Trophoblast cell (in vitro differentiated cells and primary cell): ENCODE results near the gene LCA5.

Experiments used
- DNase-seq, 2 donors: peaks; one replicate each; pipeline ENCODE4 v3.0.0-alpha.2; 2016
- H2AFZ ChIP-seq: 2 replicates; pipeline ENCODE4 v1.6.1; 2013; ENCODE audit warnings: low read length, moderate library complexity, mild to moderate bottlenecking; ENCODE audit not compliant: insufficient read depth, poor library complexity
- H2AK5ac ChIP-seq: 2 replicates; pipeline ENCODE4 v1.6.1; 2013; ENCODE audit warnings: mild to moderate bottlenecking, low read length
- H2BK120ac ChIP-seq: 2 replicates; pipeline ENCODE4 v1.6.1; 2013; ENCODE audit warnings: low read length, mild to moderate bottlenecking, moderate library complexity; ENCODE audit not compliant: insufficient read depth, poor library complexity
- H2BK12ac ChIP-seq: 2 replicates; pipeline ENCODE4 v1.6.1; 2013; ENCODE audit warnings: mild to moderate bottlenecking, low read length, moderate library complexity
- H2BK5ac ChIP-seq: 2 replicates; pipeline ENCODE4 v1.6.1; 2013; ENCODE audit warnings: low read length, low read depth, moderate library complexity, mild to moderate bottlenecking; ENCODE audit not compliant: poor library complexity
- H3K14ac ChIP-seq: 2 replicates; pipeline ENCODE4 v1.6.1; 2013; ENCODE audit warnings: mild to moderate bottlenecking, low read length
- H3K18ac ChIP-seq: 2 replicates; pipeline ENCODE4 v1.6.1; 2013; ENCODE audit warnings: mild to moderate bottlenecking, low read length
- H3K23ac ChIP-seq: 2 replicates; pipeline ENCODE4 v1.6.1; 2013; ENCODE audit warnings: low read length
- H3K27ac ChIP-seq: 2 replicates; pipeline ENCODE4 v1.5.1; 2013; ENCODE audit warnings: low read depth, mild to moderate bottlenecking, inconsistent platforms, low read length, moderate library complexity
- H3K27me3 ChIP-seq: 2 replicates; pipeline ENCODE4 v1.6.1; 2013; ENCODE audit warnings: inconsistent platforms, mild to moderate bottlenecking, low read length, moderate library complexity; ENCODE audit not compliant: insufficient read depth
- H3K36me3 ChIP-seq, 2 experiments: 1 replicate in 1 of 2; 2 replicates in 1 of 2; pipeline ENCODE4 v1.6.1; 2013; ENCODE audit warnings: low read length in 2 of 2, mild to moderate bottlenecking in 2 of 2, moderate library complexity in 1 of 2; ENCODE audit not compliant: insufficient read depth in 2 of 2, control insufficient read depth in 1 of 2
- H3K4ac ChIP-seq: 2 replicates; pipeline ENCODE4 v1.6.1; 2013; ENCODE audit warnings: low read depth, mild to moderate bottlenecking, low read length, moderate library complexity
- H3K4me1 ChIP-seq, 2 experiments: 1 replicate in 1 of 2; 2 replicates in 1 of 2; pipeline ENCODE4 v1.6.1; 2013; ENCODE audit warnings: low read length in 2 of 2, mild to moderate bottlenecking in 2 of 2, moderate library complexity in 1 of 2; ENCODE audit not compliant: insufficient read depth in 2 of 2, control insufficient read depth in 1 of 2
- H3K4me2 ChIP-seq: 2 replicates; pipeline ENCODE4 v1.6.1; 2013; ENCODE audit warnings: inconsistent platforms, mild to moderate bottlenecking, low read length, moderate library complexity
- H3K4me3 ChIP-seq: 2 replicates; pipeline ENCODE4 v1.5.1; 2013; ENCODE audit warnings: mild to moderate bottlenecking, low read depth, low read length, inconsistent platforms
- H3K79me1 ChIP-seq: one replicate; pipeline ENCODE4 v1.6.1; 2013; ENCODE audit warnings: low read length
- H3K79me2 ChIP-seq: 2 replicates; pipeline ENCODE4 v1.6.1; 2013; ENCODE audit warnings: low read length, mild to moderate bottlenecking; ENCODE audit not compliant: control insufficient read depth, insufficient read depth, poor library complexity
- H3K9ac ChIP-seq: 2 replicates; pipeline ENCODE4 v1.6.1; 2013; ENCODE audit warnings: mild to moderate bottlenecking, low read length
- H3K9me3 ChIP-seq: 2 replicates; pipeline ENCODE4 v1.6.1; 2013; ENCODE audit warnings: low read depth, mild to moderate bottlenecking, control low read depth, inconsistent platforms, low read length; ENCODE audit not compliant: insufficient read depth
- H4K12ac ChIP-seq: 2 replicates; pipeline ENCODE4 v1.6.1; 2013; ENCODE audit warnings: low read depth, mild to moderate bottlenecking, low read length, moderate library complexity
- H4K8ac ChIP-seq: 2 replicates; pipeline ENCODE4 v1.6.1; 2013; ENCODE audit warnings: low read depth, mild to moderate bottlenecking, low read length, moderate library complexity
- H4K91ac ChIP-seq: one replicate; pipeline ENCODE4 v1.6.1; 2013; ENCODE audit warnings: low read depth, mild to moderate bottlenecking, low read length, moderate library complexity
- WGBS: extraction: QIAGEN DNeasy Blood & Tissue Kit; methylation state at CpG from one replicate; pipeline ENCODE4 v1.1.7; 2013; ENCODE audit warnings: missing lambda C conversion rate; ENCODE audit not compliant: insufficient read length, insufficient coverage; ENCODE audit errors: extremely low coverage; 5-methylcytosine and 5-hydroxymethylcytosine counted together

LCA5 gene

GRCh38 chr6:79554305-79554704 is 17.1 kb upstream of the LCA5 start:
- H3K23ac ChIP-seq: no peak overlapping the region
- no peak overlapping the region for H4K8ac ChIP-seq
- H3K18ac ChIP-seq: no peak overlapping the region
- H4K12ac ChIP-seq: no peak overlapping the region
- no peaks in the 10 kb centered on the region for H3K27me3 ChIP-seq
- H3K79me2 ChIP-seq: no peaks in the 10 kb centered on the region
- H3K79me1 ChIP-seq: no peaks in the 10 kb centered on the region
- H2AK5ac ChIP-seq: no peak overlapping the region
- H4K91ac ChIP-seq: no peak overlapping the region
- H2AFZ ChIP-seq: no peak overlapping the region
- H2BK12ac ChIP-seq: no peak overlapping the region
- H3K27ac ChIP-seq: no peak overlapping the region
- no peaks in the 10 kb centered on the region for H3K4me1 ChIP-seq
- H2BK5ac ChIP-seq: no peak overlapping the region
- H3K36me3 ChIP-seq: no peaks in the 10 kb centered on the region
- H3K4me2 ChIP-seq: no peak overlapping the region
- H2BK120ac ChIP-seq: no peak overlapping the region
- H3K4me3 ChIP-seq: no peak overlapping the region
- H3K9me3 ChIP-seq: no peaks in the 10 kb centered on the region
- H3K4ac ChIP-seq: no peak overlapping the region
- no peak overlapping the region for H3K14ac ChIP-seq
- no peak overlapping the region for H3K9ac ChIP-seq
- no peak for DNase-seq

- no peak overlapping the region for H3K18ac ChIP-seq
- H3K27me3 ChIP-seq: no peaks in the 10 kb centered on the region
- H3K79me2 ChIP-seq: no peaks in the 10 kb centered on the region
- H3K9ac ChIP-seq: no peak overlapping the region
- H3K27ac ChIP-seq: no peak overlapping the region
- H2BK120ac ChIP-seq: no peak overlapping the region
- H2AK5ac ChIP-seq: no peak overlapping the region
- H3K36me3 ChIP-seq: peaks cover 4% of the 10 kb centered on the region in 2 experiments
- H3K14ac ChIP-seq: no peak overlapping the region
- no peaks in the 10 kb centered on the region for H3K9me3 ChIP-seq
- H2BK12ac ChIP-seq: no peak overlapping the region
- no peak overlapping the region for H3K4me2 ChIP-seq
- no peaks in the 10 kb centered on the region for H3K79me1 ChIP-seq
- no peaks in the 10 kb centered on the region for H3K4me1 ChIP-seq
- no peak overlapping the region for H3K4ac ChIP-seq
- H4K8ac ChIP-seq: no peak overlapping the region
- no peak overlapping the region for H2BK5ac ChIP-seq
- no peak overlapping the region for H3K4me3 ChIP-seq
- no CpG with 5 or more reads among the region's 2 CpGs for WGBS
- no peak overlapping the region for H4K91ac ChIP-seq
- DNase-seq: no peak
- H3K23ac ChIP-seq: no peak overlapping the region
- H4K12ac ChIP-seq: no peak overlapping the region
- no peak overlapping the region for H2AFZ ChIP-seq
Observed at GRCh38 chr6:79551401-79551800, 14.2 kb upstream of the LCA5 start.

GRCh38 chr6:79548304-79548703 is 11.1 kb upstream of the LCA5 start:
- Histone ChIP-seq H3K36me3 (peaks cover 4% of the 10 kb centered on the region in 2 experiments), H2AK5ac (no peak overlapping the region), H2AFZ (no peak overlapping the region), H4K12ac (no peak overlapping the region), H3K27ac (no peak overlapping the region), H3K14ac (no peak overlapping the region), H3K4ac (no peak overlapping the region), H3K4me1 (peaks cover 0 to 7% of the 10 kb centered on the region in 2 experiments), H3K4me3 (no peak overlapping the region), H3K9ac (no peak overlapping the region), H2BK12ac (no peak overlapping the region), H3K18ac (no peak overlapping the region), H2BK120ac (no peak overlapping the region), H3K79me2 (no peaks in the 10 kb centered on the region), H3K9me3 (no peaks in the 10 kb centered on the region), H3K4me2 (no peak overlapping the region), H4K8ac (no peak overlapping the region), H2BK5ac (no peak overlapping the region), H4K91ac (no peak overlapping the region), H3K79me1 (no peaks in the 10 kb centered on the region), H3K23ac (no peak overlapping the region), H3K27me3 (no peaks in the 10 kb centered on the region)
- no peak for DNase-seq
- WGBS: no CpG with 5 or more reads among the region's 5 CpGs

- H3K27ac ChIP-seq: no peak overlapping the region
- no peak overlapping the region for H4K91ac ChIP-seq
- no peaks in the 10 kb centered on the region for H3K27me3 ChIP-seq
- no peak overlapping the region for H2BK12ac ChIP-seq
- H3K4me2 ChIP-seq: no peak overlapping the region
- no peak overlapping the region for H3K14ac ChIP-seq
- H3K9me3 ChIP-seq: no peaks in the 10 kb centered on the region
- WGBS: no CpG with 5 or more reads among the region's 3 CpGs
- H3K9ac ChIP-seq: no peak overlapping the region
- H3K79me2 ChIP-seq: no peaks in the 10 kb centered on the region
- no peaks in the 10 kb centered on the region for H3K79me1 ChIP-seq
- H4K12ac ChIP-seq: no peak overlapping the region
- H3K4me1 ChIP-seq: peaks cover 0 to 7% of the 10 kb centered on the region in 2 experiments
- no peak overlapping the region for H3K4me3 ChIP-seq
- no peak overlapping the region for H2BK120ac ChIP-seq
- no peak overlapping the region for H3K18ac ChIP-seq
- no peak overlapping the region for H2AFZ ChIP-seq
- no peak overlapping the region for H3K4ac ChIP-seq
- no peak overlapping the region for H2AK5ac ChIP-seq
- no peak overlapping the region for H4K8ac ChIP-seq
- H2BK5ac ChIP-seq: no peak overlapping the region
- peaks cover 4% of the 10 kb centered on the region in 2 experiments for H3K36me3 ChIP-seq
- H3K23ac ChIP-seq: no peak overlapping the region
- no peak for DNase-seq
Observed at GRCh38 chr6:79546186-79546585, 9.0 kb upstream of the LCA5 start.
